ENCODE data around the gene CCDC175. TPM values are rescaled to one million over a fixed set of nuclear protein-coding genes. Genes with fewer than 3 reads are reported as not detected.

Gene CCDC175
- total and polyA plus RNA-seq, 2 donors (not counting 3 experiments of a cell fraction or from before 2014, with no cell fraction given) = not detected

GRCh38 chr14:59507752-59508103, 68.9 kb downstream of the CCDC175 start:
- H3K9me1 ChIP-seq (replicated peaks; ENCODE audit: control insufficient read depth, extremely low read depth, insufficient read depth, low read length) = no peaks in the 10 kb centered on the region
- DNase-seq (ENCODE audit: low read depth, low spot score) (no peak), FAIRE-seq (no peak)
- no peak overlapping the region for H3K4me3 ChIP-seq (replicated peaks in 1 of 3; ENCODE audit: insufficient read depth in 1 of 3, low read depth in 1 of 3, low read length in 3 of 3)
- no peak overlapping the region for H3K9ac ChIP-seq (replicated peaks; ENCODE audit: extremely low read depth, insufficient read depth, low read length)
- no peak for TF ChIP-seq POLR2AphosphoS5 (IDR thresholded peaks at IDR 0.05; ENCODE audit: insufficient read depth, low read depth, low read length)
- no peak for TF ChIP-seq EZH2 (IDR thresholded peaks at IDR 0.05; ENCODE audit: borderline replicate concordance, low read depth, low read length, severe bottlenecking)
- TF ChIP-seq CTCF (IDR thresholded peaks at IDR 0.05; ENCODE audit: extremely low read depth in 1 of 2, insufficient read depth in 1 of 2, low read depth in 1 of 2, low read length in 2 of 2) = no peak
- no peak for TF ChIP-seq GATA2 (IDR thresholded peaks at IDR 0.05; ENCODE audit: insufficient read depth, insufficient read length, low read depth, low read length)
- TF ChIP-seq JUN (IDR thresholded peaks at IDR 0.05; ENCODE audit: borderline replicate concordance, insufficient read depth, insufficient read length, low read depth) = no peak
- no peak for TF ChIP-seq FOS (IDR thresholded peaks at IDR 0.05; ENCODE audit: borderline replicate concordance, insufficient read depth, low read length)
- TF ChIP-seq MYC (IDR thresholded peaks at IDR 0.05; ENCODE audit: low read depth, low read length) = no peak
- no peak for TF ChIP-seq MAX (IDR thresholded peaks at IDR 0.05; ENCODE audit: insufficient read depth, insufficient read length)
- TF ChIP-seq POLR2A (IDR thresholded peaks at IDR 0.05; ENCODE audit: low read depth, low read length) = no peak
- no peak overlapping the region for H3K27ac ChIP-seq (ENCODE audit: insufficient read depth, low read depth, low read length)
- no peak overlapping the region for H3K4me2 ChIP-seq (ENCODE audit: insufficient read depth, low read length)
- intact Hi-C loops (cut with micrococcal nuclease) (loop anchor here (1.0 to 10.0 kb wide), 3 partner anchors 69 to 657 kb away; partner anchors contain the start of genes CCDC175 and DHRS7), dilution Hi-C loops (cut with MboI; ENCODE audit: extremely low pct_ligation_motif_present, low sequenced_read_pairs) (no loop called here)
- no TSS peak for BruUV-seq (replicated peaks)
- ChIA-PET POLR2A (no interaction called here), CTCF (interaction anchor here (1.1 to 2.4 kb wide), 20 partner anchors 11 to 676 kb away, joined by 3 to 45 read pairs (median 6); partner anchors contain the start of genes CCDC175, JKAMP and L3HYPDH)
- no peak overlapping the region for H2AFZ ChIP-seq (ENCODE audit: low read depth, low read length)
- H4K20me1 ChIP-seq (replicated peaks; ENCODE audit: control insufficient read depth, extremely low read depth, insufficient read depth, low read length) = no peaks in the 10 kb centered on the region
- H3K9me3 ChIP-seq (replicated peaks; ENCODE audit: control insufficient read depth, insufficient read depth, low read length) = no peaks in the 10 kb centered on the region
- H3K79me2 ChIP-seq (ENCODE audit: control insufficient read depth, insufficient read depth, low read length) = no peaks in the 10 kb centered on the region
- H3K27me3 ChIP-seq (ENCODE audit: control insufficient read depth in 2 of 2, insufficient read depth in 2 of 2, low read length in 2 of 2) = peaks cover 0 to 7% of the 10 kb centered on the region in 2 experiments
- no peaks in the 10 kb centered on the region for H3K4me1 ChIP-seq (ENCODE audit: control insufficient read depth, extremely low read depth, insufficient read depth, low read length)
- peaks cover 0 to 2% of the 10 kb centered on the region in 2 experiments for H3K36me3 ChIP-seq (ENCODE audit: control insufficient read depth in 2 of 2, extremely low read depth in 1 of 2, insufficient read depth in 2 of 2, low read length in 2 of 2)

Measured in endothelial cell of umbilical vein (primary cell).